NK-92 treated with Interleukin-12 subunit alpha and Interleukin-12 subunit beta, amount 100 ng/mL, for 24 hours (cell line): ENCODE results near the gene DOCK3.
"Not testable (repeated sequence)": the region's sequence is repeated elsewhere in the genome, so short reads cannot be mapped to it uniquely, and the experiment has no call there.

Source experiments
- DNase-seq: peaks from one replicate; lab custom pipeline; 2025; lab: John Stamatoyannopoulos, UW

The DOCK3 gene

DNA sequence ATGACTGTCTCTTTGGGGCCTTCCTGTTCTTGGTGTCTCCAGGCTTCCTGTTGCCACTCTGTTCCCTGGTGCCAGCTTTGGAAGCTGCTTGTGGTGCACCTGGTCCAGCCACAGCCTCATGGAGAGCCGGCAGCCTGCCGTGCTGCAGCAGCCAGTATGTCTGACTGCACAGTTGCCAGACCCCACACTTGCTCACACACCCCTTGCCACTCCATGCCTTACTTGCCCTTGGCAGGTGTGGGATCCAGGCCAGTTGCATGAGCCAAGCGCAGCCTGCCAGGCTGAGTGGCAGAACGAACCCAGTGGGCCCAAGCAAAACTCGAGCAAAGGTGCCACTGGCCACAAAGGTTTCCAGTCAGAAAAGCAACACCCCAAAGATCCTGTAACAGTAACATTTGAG is 309.2 kb downstream of the DOCK3 start:
- no peak for DNase-seq

DNA sequence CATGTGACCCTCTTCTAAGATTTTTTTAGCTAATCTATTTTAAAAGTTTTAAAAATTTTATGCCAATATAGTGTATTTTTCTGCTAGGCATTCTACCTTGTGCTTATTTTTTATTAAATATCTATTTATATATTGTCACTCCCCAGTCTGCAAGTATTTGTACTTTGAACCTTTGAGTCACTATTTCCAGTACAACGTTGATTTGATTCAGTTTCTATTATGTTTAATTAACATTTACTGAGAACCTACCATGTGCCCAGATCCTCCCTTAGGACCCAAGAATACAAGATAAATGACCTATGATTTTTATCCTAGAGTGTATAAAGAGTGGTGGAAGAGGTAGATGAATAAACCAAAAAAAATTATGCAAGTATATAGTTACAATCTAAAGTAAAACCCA is 311.2 kb downstream of the DOCK3 start:
- no peak for DNase-seq

DNA sequence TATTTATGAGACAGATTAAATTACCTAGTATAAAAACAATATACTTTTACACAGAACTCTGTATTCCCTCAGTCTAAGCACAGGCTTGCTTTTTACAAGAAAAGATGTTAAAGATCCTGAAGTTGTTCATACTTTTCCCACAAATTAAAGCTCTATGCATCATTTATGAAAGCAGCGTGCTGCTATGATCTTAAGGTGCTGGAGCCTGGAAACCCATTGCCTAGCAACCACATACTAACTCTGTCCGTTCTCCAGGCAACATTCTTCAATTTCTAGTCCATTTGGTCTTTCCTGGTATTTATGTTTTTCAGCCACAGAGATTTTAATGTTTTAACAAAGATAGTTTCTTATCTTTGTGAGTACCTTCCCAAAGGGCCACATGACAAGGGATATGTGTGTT is 312.0 kb downstream of the DOCK3 start:
- DNase-seq, result no peak

DNA sequence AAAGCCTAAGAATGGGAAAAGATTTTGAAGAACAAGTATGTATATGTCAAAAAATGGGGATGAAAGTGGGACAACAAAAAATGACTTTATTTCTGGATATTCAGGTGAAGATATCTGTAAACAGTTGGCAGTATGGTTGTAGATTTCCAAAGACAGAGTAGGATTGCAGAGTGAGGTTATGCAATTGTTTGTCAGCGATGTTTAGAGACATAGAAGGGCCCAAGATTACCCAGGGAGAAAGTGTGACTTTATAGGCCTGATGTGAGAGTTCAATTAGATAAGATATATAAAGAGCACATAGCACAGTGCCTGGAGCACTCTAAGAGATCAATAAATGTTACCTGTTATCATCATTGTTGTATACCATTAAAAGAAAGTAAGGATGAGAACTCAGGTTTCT is 319.8 kb downstream of the DOCK3 start:
- DNase-seq, result no peak

DNA sequence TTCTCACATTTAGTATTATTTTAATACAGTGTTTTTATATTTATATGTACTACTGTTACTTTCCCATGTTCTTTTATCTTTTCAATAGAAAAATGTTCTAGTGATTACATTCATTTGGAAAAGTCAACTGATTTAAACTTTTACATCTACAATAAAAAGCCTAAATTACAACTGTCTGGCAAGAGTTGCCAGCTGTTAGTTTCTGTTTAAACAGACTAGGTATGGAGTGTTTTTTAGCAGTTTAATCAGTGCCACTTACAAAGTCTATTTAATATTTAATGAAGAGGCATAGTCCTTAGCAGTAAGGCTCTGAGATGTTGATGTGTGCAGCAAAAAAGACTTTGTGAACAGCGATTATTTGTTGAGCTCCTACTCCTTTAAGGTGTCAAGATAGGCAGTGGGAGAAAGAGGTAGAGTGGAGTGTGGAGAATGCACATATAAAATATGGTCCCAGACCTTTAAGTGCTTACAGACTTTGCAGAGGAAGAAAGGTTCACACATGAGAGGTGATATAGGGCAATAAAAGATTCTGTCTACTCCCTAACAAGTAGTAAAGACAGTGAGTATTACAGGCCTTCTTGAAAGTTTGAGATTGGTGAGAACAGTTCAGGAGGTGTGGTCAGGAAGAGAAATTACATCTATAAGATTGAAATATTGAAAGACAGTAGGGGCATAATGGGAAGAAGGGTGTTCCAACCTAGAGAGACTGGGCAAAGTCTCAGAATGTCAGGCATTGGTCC is 320.5 kb downstream of the DOCK3 start:
- DNase-seq, result no peak

DNA sequence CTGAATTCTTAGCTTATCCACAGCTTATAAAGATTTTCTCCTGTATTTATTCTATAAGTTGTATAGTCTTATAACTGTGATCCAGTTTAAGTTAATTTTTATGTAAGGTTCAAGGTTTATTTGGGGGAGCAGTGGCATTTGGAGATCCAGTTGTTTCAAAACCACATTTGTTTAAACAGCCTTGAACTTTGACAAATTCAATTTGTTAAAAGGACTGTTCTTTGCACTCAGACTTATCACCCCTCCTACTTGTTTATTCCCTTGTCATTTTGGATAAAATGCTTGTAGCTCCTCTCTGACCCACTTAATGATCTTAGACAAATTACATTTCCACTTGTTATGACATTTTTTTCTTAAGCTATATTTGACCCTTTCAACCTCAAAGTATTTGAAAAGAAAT is 327.8 kb downstream of the DOCK3 start:
- no peak for DNase-seq

DNA sequence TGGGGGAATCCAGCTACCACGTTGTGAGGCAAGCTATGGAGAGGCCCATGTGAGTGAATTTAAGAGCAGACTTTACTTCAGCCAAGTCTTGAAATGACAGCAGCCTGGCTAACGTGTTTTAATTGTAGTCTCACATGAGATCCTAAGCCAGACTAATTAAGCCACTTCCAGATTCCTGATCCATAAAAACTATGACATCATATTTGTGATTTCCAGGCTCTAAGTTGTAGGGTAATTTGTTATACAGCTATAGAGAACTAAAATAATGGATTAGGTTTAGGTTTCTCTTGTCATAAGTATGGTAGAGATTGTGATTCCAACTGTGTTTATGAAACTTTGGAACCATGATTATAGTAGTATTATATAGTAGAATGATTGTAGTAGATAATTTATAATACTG is 329.5 kb downstream of the DOCK3 start:
- DNase-seq, result no peak

DNA sequence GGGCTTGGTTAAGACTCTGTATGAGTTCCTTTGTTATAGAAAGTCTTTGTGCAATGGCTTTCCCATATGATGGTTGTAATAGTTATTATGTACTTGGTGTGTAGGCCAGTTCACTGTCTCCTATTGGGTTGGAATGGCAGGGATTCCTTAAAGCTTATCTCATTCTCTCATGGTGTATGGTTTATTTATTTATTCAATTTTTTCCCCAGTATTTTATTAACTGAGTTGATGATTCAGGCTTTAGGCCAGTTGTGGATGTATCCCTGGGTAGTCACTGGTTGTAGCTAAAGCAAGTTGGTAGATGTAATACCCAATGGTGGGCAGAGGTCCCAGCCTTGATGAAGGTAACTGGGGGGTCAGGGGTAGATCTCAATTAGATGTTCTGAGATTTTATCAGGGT is 349.4 kb downstream of the DOCK3 start:
- no peak for DNase-seq

DNA sequence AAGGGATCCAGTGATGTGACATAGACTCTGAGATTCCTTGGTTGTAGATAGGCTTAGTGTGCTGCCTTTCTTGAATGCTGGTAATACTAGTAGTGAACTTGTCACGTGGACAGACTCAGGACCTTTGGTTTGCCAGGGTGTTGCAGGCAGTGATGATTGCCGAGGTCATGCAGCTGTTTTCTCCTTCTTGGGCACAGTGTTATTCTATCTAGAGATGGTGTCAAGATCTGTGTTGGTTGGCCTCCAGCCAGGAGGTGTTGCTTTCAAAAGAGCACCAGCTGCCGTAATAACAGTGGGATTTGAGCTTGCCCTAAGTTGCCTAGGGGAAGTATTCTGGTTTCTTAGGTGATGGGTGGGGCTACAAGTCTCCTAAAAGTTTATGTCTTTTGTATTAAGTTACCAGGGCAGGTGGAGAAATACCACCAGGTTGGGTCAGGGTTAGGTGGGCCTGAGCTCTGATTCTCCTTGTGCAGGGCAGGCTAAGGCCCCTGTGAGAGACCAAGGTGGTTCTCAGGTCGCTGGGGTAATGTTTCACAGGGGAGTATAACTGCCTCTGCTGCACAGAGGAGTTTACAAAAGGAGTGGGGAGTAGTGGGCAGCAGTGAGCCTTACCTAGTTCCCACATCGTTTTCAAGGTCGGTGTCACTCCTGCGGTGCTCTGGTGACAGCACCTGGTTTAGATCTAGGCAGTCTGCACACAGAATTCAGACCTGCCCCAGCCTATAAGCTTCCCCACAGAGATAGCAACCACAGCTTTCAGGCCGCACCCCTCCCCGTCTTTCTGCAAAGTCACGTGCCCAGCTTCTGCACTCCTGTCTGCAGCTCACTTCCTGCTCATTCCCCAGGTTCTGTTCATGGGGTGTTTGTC is 350.3 kb downstream of the DOCK3 start:
- DNase-seq, result no peak

DNA sequence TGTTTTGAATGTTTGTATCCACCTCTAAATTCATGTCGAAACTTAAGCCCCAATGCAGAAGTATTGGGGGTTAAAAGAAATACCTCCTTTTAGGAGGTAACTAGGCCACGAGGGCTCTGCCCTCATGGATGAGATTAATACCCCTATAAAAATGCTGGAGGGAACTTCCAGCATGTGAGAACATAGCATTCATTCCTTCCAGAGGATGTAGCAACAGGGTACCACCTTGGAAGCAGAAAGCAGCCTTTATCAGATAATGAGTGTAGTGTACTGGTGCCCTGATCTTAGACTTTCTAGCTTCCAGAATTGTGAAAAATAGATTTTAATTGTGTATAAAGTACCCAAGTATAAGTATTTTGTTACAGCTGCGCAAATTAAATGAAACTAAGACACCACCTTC is 356.9 kb downstream of the DOCK3 start:
- no peak for DNase-seq

DNA sequence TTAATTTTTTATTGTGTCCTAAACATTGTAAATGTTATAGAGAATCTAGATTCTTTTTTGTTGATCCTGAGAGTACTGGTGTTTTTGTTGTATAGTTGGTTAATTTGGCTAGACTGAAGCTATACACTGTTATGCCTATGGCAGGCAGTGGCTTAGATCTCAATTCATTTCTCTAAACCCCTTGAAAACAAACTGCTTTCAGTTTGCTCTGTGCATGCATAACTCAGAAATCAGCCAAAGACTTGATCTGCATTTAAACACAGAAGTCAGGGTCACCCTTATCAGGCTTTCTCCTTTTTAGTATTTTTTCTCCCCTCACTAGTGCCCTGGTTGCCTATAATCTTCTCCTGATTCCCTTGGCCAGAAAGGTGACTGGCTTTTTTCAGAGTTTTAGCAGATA is 360.9 kb downstream of the DOCK3 start:
- DNase-seq, result no peak

DNA sequence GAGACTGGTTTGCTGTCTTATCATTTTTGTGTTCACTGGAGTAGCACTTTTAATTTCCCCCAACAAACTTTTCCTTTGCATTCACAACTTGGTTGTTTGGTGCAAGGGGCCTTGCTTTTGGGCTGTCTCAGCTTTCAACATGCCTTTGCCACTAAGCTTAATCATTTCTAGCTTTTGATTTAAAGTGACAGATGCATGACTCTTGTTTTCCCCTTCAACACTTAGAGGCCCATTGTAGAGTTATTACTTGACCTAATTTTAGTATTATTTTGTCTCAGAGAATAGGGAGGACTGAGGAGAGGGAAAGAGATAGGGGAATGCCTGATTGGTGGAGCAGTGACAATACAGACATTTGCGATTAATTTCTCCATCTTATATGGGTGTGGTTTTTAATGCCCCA is 370.3 kb downstream of the DOCK3 start:
- DNase-seq, result no peak

DNA sequence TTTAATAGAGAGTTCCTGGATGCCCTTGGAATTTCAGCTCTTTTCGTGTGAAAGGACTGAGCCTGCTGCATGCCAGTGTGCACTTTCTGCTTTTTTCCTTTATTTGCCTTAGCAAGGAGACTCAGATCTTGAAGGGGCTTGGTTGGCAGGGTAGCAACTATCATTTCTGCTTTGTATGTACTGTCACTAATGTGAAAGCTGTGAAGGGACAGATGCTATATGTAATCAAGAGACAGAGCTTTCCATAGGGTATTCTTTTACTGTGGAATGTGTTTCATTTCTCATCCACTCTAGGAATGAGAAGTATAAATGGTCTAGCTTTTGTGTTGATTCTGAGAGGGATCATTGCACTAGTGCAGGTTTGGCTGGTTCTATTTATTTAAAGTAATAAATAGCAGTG is 377.8 kb downstream of the DOCK3 start:
- DNase-seq, result no peak

DNA sequence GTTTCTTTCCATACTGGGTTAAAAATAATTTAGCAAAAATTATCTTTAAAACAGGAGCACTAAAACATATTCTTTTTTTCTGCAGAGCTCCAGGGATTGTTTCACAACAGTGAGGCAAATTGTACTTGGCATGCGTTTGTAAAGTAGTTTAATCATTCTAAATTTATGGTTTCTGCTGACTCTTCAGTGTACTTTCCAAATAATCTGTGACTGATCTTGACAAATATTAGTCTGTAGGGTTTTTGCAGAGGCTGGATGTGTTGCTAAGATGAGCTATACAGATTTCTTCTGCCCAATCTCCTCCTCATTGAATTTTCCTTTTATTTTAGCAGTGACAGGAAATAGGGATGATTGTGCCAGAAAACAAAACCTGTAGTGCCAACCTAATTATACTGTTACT is 382.4 kb downstream of the DOCK3 start:
- DNase-seq, result no peak

DNA sequence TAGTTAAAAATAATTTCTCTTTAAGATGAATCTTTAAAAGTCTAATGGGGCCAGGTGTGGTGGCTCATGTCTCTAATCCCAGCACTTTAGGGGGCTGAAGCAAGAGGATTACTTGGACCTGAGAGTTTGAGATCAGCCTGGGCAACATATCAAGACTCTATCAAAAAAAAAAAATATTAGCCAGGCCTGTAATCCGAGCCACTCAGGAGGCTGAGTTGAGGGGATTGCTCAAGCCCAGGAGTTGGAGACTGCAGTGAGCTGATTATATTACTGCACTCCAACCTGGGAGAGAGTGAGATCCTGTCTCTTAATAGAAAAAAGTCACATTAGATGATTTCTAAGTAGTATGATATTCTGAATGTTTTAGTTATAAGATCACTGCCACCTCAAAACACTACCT is 388.3 kb downstream of the DOCK3 start:
- DNase-seq, result no peak

DNA sequence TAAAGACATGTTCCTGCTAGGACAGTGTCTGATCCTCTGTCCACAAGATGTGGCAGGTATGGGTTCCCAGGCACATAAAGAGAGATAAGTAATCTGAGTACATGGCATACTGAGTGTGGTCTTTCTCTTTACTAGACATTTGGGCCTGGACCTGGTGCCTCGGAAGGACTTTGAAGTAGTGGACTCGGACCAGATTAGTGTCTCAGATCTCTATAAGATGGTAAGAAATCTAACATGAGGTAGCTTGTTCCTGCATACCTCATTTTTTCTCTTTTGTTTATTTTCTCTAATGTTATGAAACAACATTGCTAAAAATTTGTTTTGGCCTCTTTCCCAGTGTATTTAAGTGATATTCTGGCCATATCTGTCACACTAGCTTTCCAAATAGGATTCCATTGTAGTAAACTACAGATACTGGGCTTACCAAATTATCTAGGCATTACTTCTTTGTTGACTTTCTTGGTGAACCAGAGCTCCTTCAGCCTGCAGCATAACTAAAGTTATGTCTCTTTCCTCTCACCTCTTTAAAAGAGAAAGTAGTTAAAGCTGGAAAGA is 400.6 kb downstream of the DOCK3 start:
- DNase-seq, result no peak

DNA sequence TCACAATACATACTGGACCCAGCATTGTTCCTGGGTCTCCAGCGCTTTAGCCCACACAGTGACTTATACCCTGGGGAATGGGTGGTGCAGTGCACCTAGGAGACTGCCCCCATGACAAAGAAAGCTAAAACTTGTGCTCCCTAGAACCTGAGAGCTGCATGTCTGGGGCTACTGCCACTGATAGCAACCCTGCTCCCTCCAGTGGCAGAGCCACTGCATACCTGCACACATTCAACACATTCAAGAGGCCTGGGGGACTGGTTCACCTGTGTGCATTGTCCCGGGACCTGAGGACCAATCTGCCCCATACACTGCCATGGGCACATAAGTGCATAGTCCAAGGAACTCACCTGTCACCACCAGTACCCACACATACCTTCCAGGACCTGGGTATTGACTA is 407.6 kb downstream of the DOCK3 start:
- no peak for DNase-seq

DNA sequence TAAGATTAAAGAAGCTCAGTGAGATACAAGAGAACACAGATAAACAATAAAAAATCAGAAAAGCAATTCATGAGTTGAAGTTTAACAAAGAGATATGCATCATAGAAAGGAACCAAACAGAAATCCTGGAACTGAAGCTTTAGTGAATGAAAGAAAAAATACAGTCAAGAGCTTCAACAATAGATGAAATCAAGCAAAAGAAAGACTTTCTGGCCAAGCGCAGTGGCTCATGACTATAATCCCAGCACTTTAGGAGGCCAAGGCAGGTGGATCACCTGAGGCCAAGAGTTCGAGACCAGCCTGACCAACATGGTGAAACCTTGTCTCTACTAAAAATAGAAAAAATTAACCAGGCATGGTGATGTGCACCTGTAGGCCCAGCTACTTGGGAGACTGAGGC is 408.8 kb downstream of the DOCK3 start:
- no peak for DNase-seq

DNA sequence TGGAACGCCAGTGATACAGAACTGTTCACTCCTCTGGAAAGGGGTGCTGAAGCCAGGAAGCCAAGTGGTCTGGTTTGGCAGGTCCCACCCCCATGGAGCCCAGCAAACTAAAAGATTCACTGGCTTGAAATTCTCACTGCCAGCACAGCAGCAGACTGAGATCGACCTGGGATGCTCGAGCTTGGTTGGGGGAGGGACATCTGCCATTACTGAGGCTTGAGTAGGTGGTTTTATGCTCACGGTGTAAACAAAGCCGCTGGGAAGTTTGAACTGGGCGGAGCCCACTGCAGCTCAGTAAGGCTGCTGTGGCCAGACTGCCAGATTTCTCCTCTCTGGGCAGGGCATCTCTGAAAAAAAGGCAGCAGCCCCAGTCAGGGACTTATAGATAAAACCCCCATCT is 417.4 kb downstream of the DOCK3 start:
- not testable (repeated sequence) for DNase-seq

DNA sequence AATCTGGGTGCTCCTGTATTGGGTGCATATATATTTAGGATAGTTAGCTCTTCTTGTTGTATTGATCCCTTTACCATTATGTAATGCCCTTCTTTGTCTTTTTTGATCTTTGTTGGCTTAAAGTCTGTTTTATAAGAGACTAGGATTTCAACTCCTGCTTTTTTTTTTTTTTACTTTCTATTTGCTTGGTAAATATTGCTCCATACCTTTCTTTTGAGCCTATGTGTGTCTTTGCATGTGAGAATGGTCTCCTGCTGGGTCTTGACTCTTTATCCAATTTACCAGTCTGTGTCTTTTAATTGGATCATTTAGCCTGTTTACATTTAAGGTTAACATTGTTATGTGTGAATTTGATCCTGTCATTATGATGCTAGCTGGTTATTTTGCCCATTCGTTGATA is 420.1 kb downstream of the DOCK3 start:
- not testable (repeated sequence) for DNase-seq

DNA sequence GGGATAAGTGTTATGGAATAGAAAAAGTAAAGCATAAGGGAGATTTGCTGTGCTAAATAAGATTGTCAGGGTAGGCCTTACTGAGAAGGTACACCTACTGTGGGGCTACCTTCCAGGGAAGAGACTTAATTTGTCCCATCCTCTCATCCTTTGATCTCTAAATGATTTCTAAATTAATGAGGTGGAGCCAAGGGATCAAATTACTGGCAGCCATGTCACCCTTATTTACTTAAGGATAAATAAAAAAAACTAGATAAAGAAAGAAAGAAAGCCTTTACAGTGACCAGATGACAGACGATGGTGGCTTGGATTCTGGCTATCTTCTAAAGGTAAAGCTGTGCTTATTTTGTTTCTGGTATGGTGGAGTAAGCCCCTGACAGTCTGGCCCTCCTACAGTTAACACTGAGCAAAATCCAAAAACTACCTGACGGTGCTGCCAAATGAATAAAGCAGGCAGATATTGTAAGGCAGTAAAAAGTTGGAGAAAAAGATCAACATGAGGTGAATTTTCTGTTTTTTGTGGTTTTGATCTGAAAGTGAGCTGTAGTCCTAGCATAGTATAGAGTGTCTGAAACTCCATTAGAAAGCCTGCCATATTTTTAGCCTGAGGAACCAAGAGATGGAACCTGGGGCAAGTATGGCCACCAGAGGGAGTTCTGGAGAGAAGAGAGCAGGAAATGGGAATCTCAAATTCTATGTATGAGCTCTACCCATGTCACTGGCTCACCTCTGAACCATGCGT is 425.2 kb downstream of the DOCK3 start:
- no peak for DNase-seq

DNA sequence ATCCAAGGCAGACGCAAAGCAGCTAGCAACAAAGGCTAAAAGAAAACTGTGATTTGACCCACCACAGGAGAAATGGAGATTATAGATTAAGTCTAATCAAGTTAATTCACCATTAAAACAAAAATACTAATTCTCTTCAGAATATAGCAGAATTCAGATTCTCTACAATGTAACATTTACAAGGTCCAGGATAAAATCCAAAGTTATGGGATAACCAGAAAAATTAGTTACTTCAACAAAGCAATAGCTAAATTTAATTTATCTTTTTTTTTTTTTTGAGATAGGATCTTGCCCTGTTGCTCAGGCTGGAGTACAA is 425.8 kb downstream of the DOCK3 start:
- DNase-seq, result no peak

DNA sequence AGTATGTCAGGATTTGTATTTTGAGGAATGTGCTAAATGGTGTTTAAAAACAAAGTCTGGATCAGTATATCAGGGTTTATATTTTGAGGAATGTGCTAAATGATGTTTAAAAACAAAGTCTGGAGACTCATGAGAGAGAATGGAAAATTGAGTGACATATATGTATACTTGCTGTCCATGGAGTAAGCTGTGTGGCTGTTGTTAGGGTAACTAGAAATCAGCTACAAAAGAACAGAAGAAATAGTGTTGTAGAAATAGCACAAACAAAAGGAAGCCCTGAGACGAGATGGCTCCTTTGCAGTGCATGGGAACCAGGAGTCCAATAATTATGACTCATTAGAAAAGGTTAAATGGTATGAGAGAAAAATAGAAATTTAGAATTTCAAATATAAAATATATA is 427.7 kb downstream of the DOCK3 start:
- DNase-seq, result no peak
